IMR-90 (cell line): ENCODE measurements around the gene HOXD3. TPM values are rescaled to one million over a fixed set of nuclear protein-coding genes. Genes with fewer than 3 reads are reported as not detected.
A peak's percentile ranks its signal among the peaks of the same experiment; 100 is the strongest.

Experiments used
- ATAC-seq: fragments of 200-7000 bp; cut with Tn5 transposase; 2 replicates; pipeline ENCODE4 v1.9.1; 2020; ENCODE audit warnings: low read depth, mild to moderate bottlenecking, moderate library complexity
- BruUV-seq: library from RNA; stranded (reverse); fragments of 400-500 nt; replicated peaks from 2 replicates; lab custom pipeline; 2021; lab: Mats Ljungman, UMichigan
- CTCF ChIA-PET: fragments of 300-600 bp; formaldehyde crosslinking; extraction: SDS; loops from one replicate; lab custom pipeline; 2021; ENCODE audit warnings: antibody characterized with exemption; lab: Yijun Ruan, JAX
- POLR2A ChIA-PET: fragments of 300-600 bp; sonication (Branson Sonifier 250); formaldehyde crosslinking; loops from one replicate; lab custom pipeline; 2022; ENCODE audit warnings: antibody characterized with exemption; ENCODE audit not compliant: unreplicated experiment; lab: Charles Lee
- DNase-seq: peaks from one replicate; pipeline ENCODE4 v3.0.0; 2013
- H2AFZ ChIP-seq: replicated peaks from 2 replicates; pipeline ENCODE3; 2013; ENCODE audit warnings: low read length, mild to moderate bottlenecking; ENCODE audit not compliant: poor library complexity
- H2AK5ac ChIP-seq: 2 replicates; pipeline ENCODE4 v1.6.1; 2013; ENCODE audit warnings: low read depth, low read length, inconsistent platforms
- H2AK9ac ChIP-seq: replicated peaks from 2 replicates; pipeline ENCODE3; 2013; ENCODE audit warnings: mild to moderate bottlenecking, low read depth, low read length, moderate library complexity; ENCODE audit not compliant: poor library complexity
- H2BK120ac ChIP-seq: 2 replicates; pipeline ENCODE4 v1.6.1; 2013; ENCODE audit warnings: low read depth, low read length, inconsistent platforms
- H2BK15ac ChIP-seq: 3 replicates; pipeline ENCODE4 v1.6.1; 2013; ENCODE audit warnings: low read depth, low read length, inconsistent platforms
- H2BK20ac ChIP-seq: 2 replicates; pipeline ENCODE4 v1.6.1; 2013; ENCODE audit warnings: low read depth, mild to moderate bottlenecking, inconsistent platforms, low read length, moderate library complexity
- H2BK5ac ChIP-seq: 2 replicates; pipeline ENCODE4 v1.6.1; 2013; ENCODE audit warnings: mild to moderate bottlenecking, low read depth, low read length, inconsistent platforms; ENCODE audit not compliant: poor library complexity, severe bottlenecking
- H3K14ac ChIP-seq: replicated peaks from 2 replicates; pipeline ENCODE4 v1.6.1; 2013; ENCODE audit warnings: low read depth, low read length, inconsistent platforms
- H3K18ac ChIP-seq: 2 replicates; pipeline ENCODE4 v1.6.1; 2013; ENCODE audit warnings: low read depth, low read length, control low read depth
- H3K23ac ChIP-seq: 2 replicates; pipeline ENCODE4 v1.6.1; 2013; ENCODE audit warnings: low read depth, low read length, inconsistent platforms
- H3K27ac ChIP-seq: 2 replicates; pipeline ENCODE4 v1.5.1; 2013; ENCODE audit warnings: mild to moderate bottlenecking, control low read depth, low read length; ENCODE audit not compliant: insufficient read depth
- H3K27me3 ChIP-seq: 2 replicates; pipeline ENCODE4 v1.6.1; 2013; ENCODE audit warnings: low read length; ENCODE audit not compliant: control insufficient read depth, insufficient read depth
- H3K36me3 ChIP-seq: 2 replicates; pipeline ENCODE4 v1.6.1; 2013; ENCODE audit warnings: low read length, mixed read lengths; ENCODE audit not compliant: control insufficient read depth, insufficient read depth
- H3K4ac ChIP-seq: 2 replicates; pipeline ENCODE4 v1.6.1; 2013; ENCODE audit warnings: low read depth, low read length, inconsistent platforms
- H3K4me1 ChIP-seq: 2 replicates; pipeline ENCODE4 v1.6.1; 2013; ENCODE audit warnings: low read length, mixed read lengths; ENCODE audit not compliant: control insufficient read depth, insufficient read depth
- H3K4me2 ChIP-seq: 2 replicates; pipeline ENCODE4 v1.6.1; 2013; ENCODE audit warnings: low read depth, mild to moderate bottlenecking, control low read depth, low read length, moderate library complexity
- H3K4me3 ChIP-seq: 2 replicates; pipeline ENCODE4 v1.5.1; 2013; ENCODE audit warnings: low read depth, mild to moderate bottlenecking, control low read depth, low read length, moderate library complexity; ENCODE audit not compliant: insufficient read depth
- H3K56ac ChIP-seq: 2 replicates; pipeline ENCODE4 v1.6.1; 2013; ENCODE audit warnings: low read length, inconsistent platforms; ENCODE audit not compliant: insufficient read depth; ENCODE audit errors: extremely low read depth
- H3K79me1 ChIP-seq, 2 experiments: 2 replicates each; pipeline ENCODE4 v1.6.1; 2013; ENCODE audit warnings: low read length in 2 of 2, inconsistent platforms in 1 of 2, low read depth in 1 of 2
- H3K9ac ChIP-seq: 2 replicates; pipeline ENCODE4 v1.6.1; 2013; ENCODE audit warnings: low read depth, low read length, control low read depth
- H3K9me1 ChIP-seq: 2 replicates; pipeline ENCODE4 v1.6.1; 2013; ENCODE audit warnings: low read length, inconsistent platforms; ENCODE audit not compliant: insufficient read depth
- H3K9me3 ChIP-seq: 2 replicates; pipeline ENCODE4 v1.6.1; 2013; ENCODE audit warnings: low read length; ENCODE audit not compliant: control insufficient read depth, insufficient read depth
- H4K20me1 ChIP-seq: 2 replicates; pipeline ENCODE4 v1.6.1; 2013; ENCODE audit warnings: low read length, inconsistent platforms; ENCODE audit not compliant: insufficient read depth
- H4K5ac ChIP-seq: 2 replicates; pipeline ENCODE4 v1.6.1; 2013; ENCODE audit warnings: mild to moderate bottlenecking, low read depth, low read length, control low read depth
- H4K8ac ChIP-seq, 2 experiments: 2 replicates each; pipeline ENCODE4 v1.6.1; 2013; ENCODE audit warnings: low read depth in 2 of 2, low read length in 2 of 2, control low read depth in 1 of 2, inconsistent platforms in 1 of 2
- H4K91ac ChIP-seq: 2 replicates; pipeline ENCODE4 v1.6.1; 2013; ENCODE audit warnings: low read depth, low read length, inconsistent platforms; ENCODE audit not compliant: insufficient read depth
- CEBPB ChIP-seq: IDR thresholded peaks from 2 replicates; pipeline ENCODE4 v1.6.1; 2012; ENCODE audit warnings: low read depth, low read length, improper control_type of control experiment
- MAFK ChIP-seq: IDR thresholded peaks from 2 replicates; pipeline ENCODE4 v1.6.1; 2012; ENCODE audit warnings: low read depth, low read length, improper control_type of control experiment
- WGBS, 2 experiments: methylation state at CpG; one replicate each; pipeline versions ENCODE4 v1.1.5 to v1.1.7; 2013; ENCODE audit warnings: missing lambda C conversion rate in 2 of 2; ENCODE audit not compliant: insufficient read length in 1 of 2; ENCODE audit errors: extremely low coverage in 2 of 2; 5-methylcytosine and 5-hydroxymethylcytosine counted together
- dilution Hi-C: fragments of 300-500 bp; cut with HindIII; formaldehyde crosslinking; loops from one replicate; pipeline ENCODE4 v1.14.3; 2018; ENCODE audit warnings: low sequenced_read_pairs; ENCODE audit not compliant: unreplicated experiment
- in situ Hi-C: fragments of 300-500 bp; cut with MboI; formaldehyde crosslinking; loops from 3 replicates; pipeline ENCODE4 v1.14.3; 2019; ENCODE audit warnings: low sequenced_read_pairs, inconsistent platforms, mixed read lengths
- intact Hi-C: fragments of 100-400 bp; cut with micrococcal nuclease; formaldehyde crosslinking; loops from 2 replicates; pipeline ENCODE4 v1.10.0; 2022
- polyA plus RNA-seq, 3 experiments: library from polyadenylated mRNA; depleted of rRNA; stranded (reverse); fragments of >200 nt; gene quantifications; 2 replicates each; pipeline ENCODE4 v1.2.3, GENCODE V29; 2012; ENCODE audit warnings: low replicate concordance in 1 of 3
- total RNA-seq: library from RNA; depleted of rRNA; stranded (reverse); fragments of >200 nt; gene quantifications from 2 replicates; pipeline ENCODE4 v1.2.3, GENCODE V29; 2012

Gene HOXD3
- total and polyA plus RNA-seq, 2 of the 4 experiments (the other 2 are of a cell fraction) = not detected

DNA sequence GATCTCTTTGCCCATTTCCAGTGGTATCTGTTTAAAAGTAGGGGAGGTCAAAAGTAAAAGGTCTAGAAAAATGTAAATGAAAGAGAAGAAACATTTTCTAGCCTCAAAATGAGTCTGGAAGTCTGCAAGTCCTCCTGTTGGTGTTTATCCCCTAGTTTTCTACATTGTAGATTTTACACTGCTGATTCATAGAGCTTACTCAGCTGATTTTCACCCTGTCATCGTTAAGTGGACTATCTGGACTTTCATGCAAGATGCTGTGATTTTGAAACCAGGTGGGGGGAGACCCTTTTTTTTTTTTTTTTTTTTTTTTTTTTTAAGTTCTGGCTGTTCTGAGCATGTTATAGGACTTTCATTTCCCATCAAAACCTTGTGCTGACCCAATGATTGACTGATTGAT lies 10.3 kb downstream of the HOXD3 start:
- no TSS peak for BruUV-seq
- DNase-seq = no peak

More for the DNA sequence above, 10.3 kb downstream of the HOXD3 start:
- Histone ChIP-seq H3K14ac (no peak overlapping the region), H2BK15ac (no peak overlapping the region), H3K79me1 (no peaks in the 10 kb centered on the region), H3K4ac (no peak overlapping the region), H3K9me3 (peaks cover 12% of the 10 kb centered on the region), H2BK5ac (no peak overlapping the region), H3K27me3 (peaks cover 63% of the 10 kb centered on the region), H2AK5ac (no peak overlapping the region), H3K36me3 (no peaks in the 10 kb centered on the region), H2BK120ac (no peak overlapping the region), H2AFZ (no peak overlapping the region), H4K20me1 (no peaks in the 10 kb centered on the region), H3K4me3 (no peak overlapping the region), H2AK9ac (no peak overlapping the region), H4K91ac (no peak overlapping the region), H3K27ac (no peak overlapping the region), H4K8ac (no peak overlapping the region), H3K4me1 (no peaks in the 10 kb centered on the region), H3K4me2 (no peak overlapping the region), H3K9me1 (no peaks in the 10 kb centered on the region), H3K23ac (no peak overlapping the region), H3K56ac (no peak overlapping the region), H2BK20ac (no peak overlapping the region), H3K18ac (no peak overlapping the region), H4K5ac (no peak overlapping the region), H3K9ac (no peak overlapping the region)
- CTCF ChIA-PET = no interaction called here
- TF ChIP-seq MAFK (0 out of 2 replicates have a peak, but pooled peaks have one; percentile 26), CEBPB (no peak)
- in situ Hi-C loops (no loop called here), dilution Hi-C loops (no loop called here), intact Hi-C loops (no loop called here)
- POLR2A ChIA-PET = no interaction called here
- WGBS, 2 experiments = no CpG with 5 or more reads among the region's 1 CpG
- no peak for ATAC-seq
